HEK293T (cell line): ENCODE measurements around the gene PDS5B.

Experiments used
- BHLHE40 ChIP-seq: fragments of 450-650 bp; IDR thresholded peaks from 2 replicates; pipeline ENCODE4 v1.6.1; 2016; ENCODE audit warnings: mild to moderate bottlenecking, moderate library complexity, borderline replicate concordance
- CTBP1 ChIP-seq: fragments of 450-650 bp; IDR thresholded peaks from 2 replicates; pipeline ENCODE4 v1.6.1; 2016; ENCODE audit warnings: borderline replicate concordance
- FOXM1 ChIP-seq: fragments of 450-650 bp; IDR thresholded peaks from 2 replicates; pipeline ENCODE4 v1.6.1; 2017; ENCODE audit warnings: mild to moderate bottlenecking, borderline replicate concordance
- HDGF ChIP-seq: fragments of 450-650 bp; IDR thresholded peaks from 2 replicates; pipeline ENCODE4 v1.6.1; 2017; ENCODE audit warnings: antibody characterized with exemption, borderline replicate concordance
- L3MBTL2 ChIP-seq: fragments of 450-650 bp; conservative IDR thresholded peaks from 2 replicates; pipeline ENCODE4 v1.6.1; 2016; ENCODE audit warnings: mild to moderate bottlenecking
- NFRKB ChIP-seq: fragments of 450-650 bp; IDR thresholded peaks from 2 replicates; pipeline ENCODE4 v1.6.1; 2016; ENCODE audit warnings: mild to moderate bottlenecking, moderate library complexity
- PKNOX1 ChIP-seq: fragments of 450-650 bp; IDR thresholded peaks from 2 replicates; pipeline ENCODE4 v1.6.1; 2016
- SUZ12 ChIP-seq: fragments of 450-650 bp; IDR thresholded peaks from 2 replicates; pipeline ENCODE4 v1.6.1; 2016; ENCODE audit warnings: mild to moderate bottlenecking
- TARDBP ChIP-seq: fragments of 450-650 bp; IDR thresholded peaks from 2 replicates; pipeline ENCODE4 v1.6.1; 2016
- ZNF384 ChIP-seq: fragments of 450-650 bp; IDR thresholded peaks from 2 replicates; pipeline ENCODE4 v1.6.1; 2016

DNA sequence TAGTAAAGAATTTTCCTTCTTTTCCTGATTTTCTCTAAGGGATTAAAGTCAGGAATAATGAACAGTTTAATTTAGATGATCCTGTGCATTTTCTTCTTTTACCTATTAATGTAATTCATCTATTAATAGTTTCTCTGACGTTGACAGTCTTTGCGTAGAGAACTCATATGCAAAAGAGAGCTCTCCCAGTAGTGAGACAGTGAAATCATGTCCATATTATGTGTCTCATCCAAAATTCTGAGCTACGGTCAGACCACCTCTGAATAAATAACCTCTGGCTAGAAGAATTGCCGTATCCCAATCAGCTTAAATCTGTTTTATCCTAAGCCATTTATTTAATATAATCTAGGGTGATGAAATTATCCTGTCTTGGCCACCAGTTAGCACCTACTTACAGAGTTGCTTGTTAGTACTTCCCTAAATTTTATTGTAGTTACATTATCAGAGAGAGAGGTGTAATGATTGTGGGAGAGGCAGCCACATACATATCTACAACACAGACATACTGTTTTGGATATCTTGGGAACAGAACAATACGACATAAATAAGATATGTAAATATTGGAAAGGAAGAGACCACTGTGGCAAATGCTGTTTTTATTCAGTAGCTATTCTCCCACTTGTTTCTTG lies 30.7 kb downstream of the PDS5B start:
- TF ChIP-seq CTBP1, result no peak
- TF ChIP-seq BHLHE40, result no peak
- TF ChIP-seq L3MBTL2, result no peak
- no peak for TF ChIP-seq SUZ12
- no peak for TF ChIP-seq FOXM1
- TF ChIP-seq PKNOX1, result no peak
- no peak for TF ChIP-seq ZNF384
- no peak for TF ChIP-seq NFRKB
- TF ChIP-seq TARDBP, result no peak
- TF ChIP-seq HDGF, result no peak
